Measurements from ENCODE around the gene BHMT2.

Gene BHMT2

GRCh38 chr5:79069488-79070349, at the start of gene BHMT2, which contains the start of gene DMGDH:
Gene BHMT2, plus strand, starts transcription at chr5:79069767. Its CDS starts 16 bp downstream, at chr5:79069783.
Gene DMGDH, minus strand, starts transcription at chr5:79069674. Its CDS starts 54 bp downstream, at chr5:79069620.
- peak; percentile 70 for DNase-seq (ENCODE audit: low spot score)

GRCh38 chr5:79020861-79021561, 48.6 kb upstream of the BHMT2 start:
- DNase-seq (ENCODE audit: low spot score): no peak

- no peak for DNase-seq (ENCODE audit: low spot score)
Observed at GRCh38 chr5:79021753-79022152, 47.8 kb upstream of the BHMT2 start.

GRCh38 chr5:79022771-79023170, 46.8 kb upstream of the BHMT2 start:
- no peak for DNase-seq (ENCODE audit: low spot score)

- no peak for DNase-seq (ENCODE audit: low spot score)
Observed at GRCh38 chr5:79023348-79023747, 46.2 kb upstream of the BHMT2 start.

GRCh38 chr5:79023947-79024346, 45.6 kb upstream of the BHMT2 start:
- no peak for DNase-seq (ENCODE audit: low spot score)

GRCh38 chr5:79025054-79025472, 44.5 kb upstream of the BHMT2 start:
- peak; percentile 81 for DNase-seq (ENCODE audit: low spot score)

- no peak for DNase-seq (ENCODE audit: low spot score)
Observed at GRCh38 chr5:79030663-79031484, 38.7 kb upstream of the BHMT2 start.

- no peak for DNase-seq (ENCODE audit: low spot score)
Observed at GRCh38 chr5:79031485-79031867, 38.1 kb upstream of the BHMT2 start.

- DNase-seq (ENCODE audit: low spot score): no peak
Observed at GRCh38 chr5:79032031-79032695, 37.4 kb upstream of the BHMT2 start.

- no peak for DNase-seq (ENCODE audit: low spot score)
Observed at GRCh38 chr5:79032782-79033181, 36.8 kb upstream of the BHMT2 start.

GRCh38 chr5:79035237-79035636, 34.3 kb upstream of the BHMT2 start:
- no peak for DNase-seq (ENCODE audit: low spot score)

- DNase-seq (ENCODE audit: low spot score): no peak
Observed at GRCh38 chr5:79036769-79037168, 32.8 kb upstream of the BHMT2 start.

GRCh38 chr5:79042188-79042587, 27.4 kb upstream of the BHMT2 start:
- no peak for DNase-seq (ENCODE audit: low spot score)

GRCh38 chr5:79047199-79047598, 22.4 kb upstream of the BHMT2 start:
- no peak for DNase-seq (ENCODE audit: low spot score)

- no peak for DNase-seq (ENCODE audit: low spot score)
Observed at GRCh38 chr5:79048437-79048836, 21.1 kb upstream of the BHMT2 start.

GRCh38 chr5:79050498-79050897, 19.1 kb upstream of the BHMT2 start:
- DNase-seq (ENCODE audit: low spot score): no peak

GRCh38 chr5:79053321-79053720, 16.2 kb upstream of the BHMT2 start:
- DNase-seq (ENCODE audit: low spot score): no peak

- DNase-seq (ENCODE audit: low spot score): no peak
Observed at GRCh38 chr5:79055017-79055416, 14.6 kb upstream of the BHMT2 start.

GRCh38 chr5:79056847-79057246, 12.7 kb upstream of the BHMT2 start:
- DNase-seq (ENCODE audit: low spot score): no peak

- DNase-seq (ENCODE audit: low spot score): no peak
Observed at GRCh38 chr5:79059674-79060073, 9.9 kb upstream of the BHMT2 start.

GRCh38 chr5:79062436-79062835, 7.1 kb upstream of the BHMT2 start:
- no peak for DNase-seq (ENCODE audit: low spot score)
